Measurements from ENCODE around the gene EXOC4.

GRCh38 chr7:133268355-133268754, 15.5 kb downstream of the EXOC4 start:
- TF ChIP-seq YY1 (IDR thresholded peaks at IDR 0.05; ENCODE audit: insufficient read depth, insufficient read length) (no peak), SUZ12 (IDR thresholded peaks at IDR 0.05; ENCODE audit: extremely low read depth, insufficient read depth, insufficient read length) (no peak)

Measured in NT2/D1 (cell line).